ENCODE measurements around the gene NR1D1. TPM values are rescaled to one million over a fixed set of nuclear protein-coding genes. Genes with fewer than 3 reads are reported as not detected.

Gene NR1D1
- total and polyA plus RNA-seq, 8 donors, result 4.8 to 17.5 (median 11.3) TPM

GRCh38 chr17:40100669-40101366, 429 bp upstream of the NR1D1 start:
- ATAC-seq, result peak; percentile 16 to 70 (median 64)
- FAIRE-seq, result no peak
- DNase-seq, result peak; percentile 98 to 100 (median 99)
- peaks cover 41 to 48% (median 45%) of the 10 kb centered on the region in 3 donors for H3K4me1 ChIP-seq
- no peaks in the 10 kb centered on the region for H3K9me3 ChIP-seq
- intact Hi-C loops (cut with DNase I), result no loop called here
- no peaks in the 10 kb centered on the region for H3K27me3 ChIP-seq
- H3K27ac ChIP-seq, result peak overlapping the region; percentile 94 to 99 (median 96)
- 0% methylated on average over 25 of the region's 25 CpGs for WGBS, 2 donors
- H3K36me3 ChIP-seq, result peaks cover 0 to 12% (median 11%) of the 10 kb centered on the region in 3 donors
- no peak for TF ChIP-seq CTCF (IDR thresholded peaks at IDR 0.05)
- peak overlapping the region in 2 of 4 donors; percentile 66 to 79 for H3K4me3 ChIP-seq

GRCh38 chr17:40099619-40100418, 570 bp downstream of the NR1D1 start:
- peak overlapping the region; percentile 94 to 99 (median 96) for H3K27ac ChIP-seq
- no peaks in the 10 kb centered on the region for H3K27me3 ChIP-seq
- H3K4me3 ChIP-seq, result peak overlapping the region; percentile 45 to 79 (median 63)
- FAIRE-seq (no peak), DNase-seq (peak in 4 of 6 donors; percentile 52 to 78 (median 60)), ATAC-seq (peak in 1 of 4 donors; percentile 0)
- 0 to 1% methylated on average over 30 to 31 of the region's 31 CpGs for WGBS, 2 donors
- peaks cover 0 to 21% (median 19%) of the 10 kb centered on the region in 3 donors for H3K36me3 ChIP-seq
- peaks cover 41 to 48% (median 45%) of the 10 kb centered on the region in 3 donors for H3K4me1 ChIP-seq
- intact Hi-C loops (cut with DNase I), result no loop called here
- no peaks in the 10 kb centered on the region for H3K9me3 ChIP-seq
- no peak for TF ChIP-seq CTCF (IDR thresholded peaks at IDR 0.05)

- peaks cover 0 to 29% (median 24%) of the 10 kb centered on the region in 3 donors for H3K36me3 ChIP-seq
- WGBS, 2 donors, result 0 to 1% methylated on average over 44 to 52 of the region's 52 CpGs
- peak; percentile 64 to 76 (median 72) for ATAC-seq
- intact Hi-C loops (cut with DNase I), result no loop called here
- DNase-seq, result peak; percentile 99 to 100 (median 100)
- H3K4me3 ChIP-seq, result peak overlapping the region; percentile 45 to 79 (median 63)
- peaks cover 41 to 48% (median 43%) of the 10 kb centered on the region in 3 donors for H3K4me1 ChIP-seq
- no peak for FAIRE-seq
- TF ChIP-seq CTCF (IDR thresholded peaks at IDR 0.05), result no peak
- peak overlapping the region; percentile 94 to 99 (median 96) for H3K27ac ChIP-seq
- H3K27me3 ChIP-seq, result no peaks in the 10 kb centered on the region
- H3K9me3 ChIP-seq, result no peaks in the 10 kb centered on the region
Measured at GRCh38 chr17:40098846-40099618, 1.4 kb downstream of the NR1D1 start.

- Histone ChIP-seq H3K9me3 (no peaks in the 10 kb centered on the region), H3K27ac (peak overlapping the region; percentile 94 to 99 (median 96)), H3K27me3 (no peaks in the 10 kb centered on the region), H3K4me1 (peaks cover 34 to 40% (median 35%) of the 10 kb centered on the region in 3 donors), H3K36me3 (peaks cover 0 to 37% (median 28%) of the 10 kb centered on the region in 3 donors), H3K4me3 (peak overlapping the region in 2 of 4 donors; percentile 39 to 79)
- DNase-seq (peak; percentile 72 to 91 (median 90)), FAIRE-seq (no peak), ATAC-seq (peak; percentile 24 to 42 (median 32))
- intact Hi-C loops (cut with DNase I), result no loop called here
- WGBS, 2 donors, result 7 to 9% methylated on average over 9 of the region's 9 CpGs
- no peak for TF ChIP-seq CTCF (IDR thresholded peaks at IDR 0.05)
Measured at GRCh38 chr17:40097931-40098845, 2.2 kb downstream of the NR1D1 start.

All from pancreas (tissue), 10 donors.